Measurements from ENCODE around the gene PLD1.
A peak's percentile ranks its signal among the peaks of the same experiment; 100 is the strongest.

PLD1 gene

DNA sequence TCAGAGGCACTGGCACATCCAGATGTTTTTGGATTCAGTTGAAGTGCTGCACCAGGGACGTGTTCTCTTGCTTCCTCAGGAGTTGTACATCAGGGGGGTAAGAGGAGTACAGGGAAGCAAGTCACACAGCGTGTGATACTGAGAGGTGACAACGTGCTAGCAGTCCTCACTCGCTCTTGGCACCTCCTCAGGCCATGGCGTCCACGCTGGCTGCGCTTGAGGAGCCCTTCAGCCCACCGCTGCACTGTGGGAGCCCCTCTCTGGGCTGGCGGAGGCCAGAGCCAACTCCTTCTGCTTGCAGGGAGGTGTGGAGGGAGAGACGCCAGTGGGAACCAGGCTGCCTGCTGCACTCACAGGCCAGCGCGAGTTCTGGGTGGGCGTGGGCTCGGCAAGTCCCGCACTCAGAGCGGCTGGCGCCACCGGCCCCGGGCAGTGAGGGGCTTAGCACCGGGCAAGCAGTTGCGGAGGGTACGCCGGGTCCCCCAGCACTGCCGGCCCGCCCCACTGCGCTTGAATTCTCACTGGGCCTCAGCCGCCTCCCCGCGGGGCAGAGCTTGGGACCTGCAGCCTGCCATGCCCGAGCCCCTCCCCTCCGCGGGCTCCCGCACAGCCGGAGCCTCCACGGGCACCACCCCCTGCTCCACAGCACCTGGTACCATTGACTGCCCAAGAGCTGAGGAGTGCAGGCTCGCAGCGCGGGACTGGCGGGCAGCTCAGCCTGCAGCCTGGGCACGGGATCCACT is 64.5 kb downstream of the PLD1 start:
- no peaks in the 10 kb centered on the region for H3K4me1 Mint-ChIP-seq
- peak; percentile 53 for ATAC-seq
- H3K27ac Mint-ChIP-seq, result no peak overlapping the region
- H3K27me3 Mint-ChIP-seq, result peaks cover 7% of the 10 kb centered on the region
- H3K9me3 Mint-ChIP-seq, result no peaks in the 10 kb centered on the region
- H3K36me3 Mint-ChIP-seq, result no peaks in the 10 kb centered on the region
- H3K4me3 Mint-ChIP-seq, result no peak overlapping the region

DNA sequence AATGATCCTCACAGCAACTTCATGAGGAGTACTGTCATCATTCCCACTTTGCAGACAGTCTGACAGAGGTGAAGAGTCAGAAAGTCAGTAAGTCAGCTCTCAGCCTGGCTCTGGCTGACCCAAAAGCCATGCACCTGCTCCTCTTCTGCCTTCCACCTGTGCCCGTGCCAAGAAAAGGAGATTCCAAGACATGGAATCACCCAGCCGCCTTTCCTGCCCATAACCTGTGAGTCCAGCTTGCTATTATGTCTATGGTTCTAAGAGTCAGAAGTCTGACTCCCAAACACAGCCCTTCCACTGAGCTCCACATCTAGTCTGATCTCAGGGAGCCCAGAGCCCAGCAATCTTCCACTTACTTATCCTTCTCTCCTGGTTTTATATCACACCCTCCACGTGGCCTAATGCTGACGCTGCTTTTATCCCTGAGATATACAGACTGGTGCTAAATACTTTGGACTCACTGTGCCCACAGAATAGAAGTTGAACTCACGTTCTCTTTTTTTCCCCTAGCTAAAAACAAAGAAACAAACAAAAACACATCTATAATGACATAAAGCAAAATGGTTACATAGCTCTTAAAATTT is 66.0 kb downstream of the PLD1 start:
- ATAC-seq, result no peak
- no peaks in the 10 kb centered on the region for H3K36me3 Mint-ChIP-seq
- H3K9me3 Mint-ChIP-seq, result no peaks in the 10 kb centered on the region
- no peak overlapping the region for H3K4me3 Mint-ChIP-seq
- H3K27me3 Mint-ChIP-seq, result no peaks in the 10 kb centered on the region
- H3K4me1 Mint-ChIP-seq, result no peaks in the 10 kb centered on the region
- no peak overlapping the region for H3K27ac Mint-ChIP-seq

DNA sequence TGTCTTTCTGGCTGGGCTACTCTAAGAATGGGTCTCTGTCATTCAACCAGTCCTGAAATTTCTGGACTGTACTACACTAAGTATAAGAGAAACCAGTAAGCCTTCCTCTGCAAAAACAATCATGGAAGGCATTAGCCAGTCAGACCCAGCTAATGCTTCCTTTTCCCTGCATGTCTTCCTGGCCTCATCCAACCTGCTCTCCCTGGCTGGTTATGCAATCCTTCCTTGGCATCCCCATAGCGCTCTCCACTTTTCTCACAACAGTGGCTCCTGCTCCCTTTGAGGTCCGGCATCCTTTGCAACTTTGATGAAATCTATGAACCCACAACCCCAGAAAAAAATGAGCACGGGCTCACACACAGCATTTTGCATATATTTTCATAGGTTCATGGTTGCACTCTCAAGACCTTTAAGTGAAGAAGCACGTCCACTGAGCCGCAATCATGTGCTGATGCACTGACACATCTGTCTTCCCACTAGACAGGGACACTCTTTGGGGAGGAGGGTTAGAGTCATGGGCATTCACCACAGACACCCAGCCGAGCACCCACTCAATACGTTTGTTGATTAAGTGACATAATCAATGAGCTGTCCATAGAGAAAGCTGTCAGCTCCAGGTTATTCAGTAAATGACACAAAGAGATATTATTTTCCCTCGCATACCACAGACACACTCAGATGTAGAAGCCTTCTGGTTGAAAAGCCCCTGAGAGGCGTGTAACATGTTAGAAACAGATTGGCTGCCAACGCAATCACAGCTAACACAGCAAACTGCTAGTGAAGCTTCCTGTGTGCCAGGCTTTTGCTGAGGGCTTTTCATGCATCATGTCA is 66.7 kb downstream of the PLD1 start:
- ATAC-seq, result no peak
- H3K36me3 Mint-ChIP-seq, result no peaks in the 10 kb centered on the region
- H3K4me3 Mint-ChIP-seq, result no peak overlapping the region
- no peaks in the 10 kb centered on the region for H3K4me1 Mint-ChIP-seq
- no peaks in the 10 kb centered on the region for H3K27me3 Mint-ChIP-seq
- no peaks in the 10 kb centered on the region for H3K9me3 Mint-ChIP-seq
- no peak overlapping the region for H3K27ac Mint-ChIP-seq

DNA sequence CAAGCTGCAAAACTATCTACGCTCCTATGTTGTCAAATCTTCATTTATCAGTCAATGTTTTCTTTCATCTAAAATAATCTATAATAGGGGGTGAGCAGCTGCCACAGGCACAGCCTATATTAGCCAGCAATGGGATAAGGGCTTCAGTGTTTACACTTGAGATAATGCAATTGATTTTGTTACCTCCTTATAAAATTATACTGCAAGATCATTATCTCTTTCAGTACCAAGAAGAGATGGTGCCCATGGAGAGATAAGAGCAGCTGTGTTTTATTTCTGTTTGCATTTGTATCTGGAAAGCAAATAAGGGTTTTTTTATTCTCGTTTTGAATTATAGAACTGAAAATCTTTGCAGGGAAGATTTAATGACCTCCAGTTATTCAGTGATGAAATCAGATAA is 68.9 kb downstream of the PLD1 start:
- Mint-ChIP-seq H3K36me3 (no peaks in the 10 kb centered on the region), H3K4me3 (no peak overlapping the region), H3K27ac (no peak overlapping the region), H3K4me1 (no peaks in the 10 kb centered on the region), H3K9me3 (no peaks in the 10 kb centered on the region), H3K27me3 (no peaks in the 10 kb centered on the region)
- ATAC-seq, result no peak

DNA sequence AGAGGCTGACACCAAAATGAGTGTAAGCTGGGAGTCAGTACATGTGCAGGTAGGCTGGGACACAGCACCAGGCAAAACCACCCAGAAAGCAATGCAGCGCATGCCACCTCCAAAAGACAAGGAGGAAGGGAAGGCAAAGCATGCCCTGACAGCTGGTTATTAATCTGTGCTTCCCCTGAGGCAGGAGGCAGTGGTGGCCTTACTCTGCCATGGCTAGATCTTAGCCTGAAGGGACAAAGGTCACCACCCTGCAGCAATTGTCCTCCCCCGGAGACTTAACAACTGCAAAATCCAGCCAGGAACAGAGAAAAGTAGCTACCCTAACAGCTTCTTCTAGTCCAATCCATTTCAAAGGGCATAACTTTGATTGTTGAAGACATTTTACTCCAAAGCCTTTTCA is 73.7 kb downstream of the PLD1 start:
- H3K9me3 Mint-ChIP-seq, result no peaks in the 10 kb centered on the region
- no peak for ATAC-seq
- H3K27me3 Mint-ChIP-seq, result no peaks in the 10 kb centered on the region
- H3K27ac Mint-ChIP-seq, result no peak overlapping the region
- no peaks in the 10 kb centered on the region for H3K36me3 Mint-ChIP-seq
- H3K4me1 Mint-ChIP-seq, result no peaks in the 10 kb centered on the region
- H3K4me3 Mint-ChIP-seq, result no peak overlapping the region

DNA sequence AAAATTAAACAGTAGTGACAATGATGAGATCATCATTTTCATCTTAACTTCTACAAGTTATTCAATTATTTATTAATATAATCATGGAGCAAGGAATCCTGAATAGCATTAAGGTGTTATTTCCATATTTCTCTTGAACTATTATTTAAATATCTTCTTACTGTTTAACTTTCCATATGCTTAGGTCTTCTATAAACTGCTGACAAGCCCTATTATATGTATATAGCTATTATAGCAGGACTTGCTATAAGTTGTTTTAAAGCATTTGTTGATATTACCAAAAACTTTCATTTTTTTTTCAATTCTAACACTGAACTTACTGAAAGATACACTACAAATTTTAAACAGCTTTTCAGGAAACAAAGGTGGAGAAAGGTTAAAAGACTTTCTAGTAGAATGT is 76.7 kb downstream of the PLD1 start:
- Mint-ChIP-seq H3K4me1 (no peaks in the 10 kb centered on the region), H3K36me3 (no peaks in the 10 kb centered on the region), H3K27me3 (no peaks in the 10 kb centered on the region), H3K9me3 (no peaks in the 10 kb centered on the region), H3K4me3 (no peak overlapping the region), H3K27ac (no peak overlapping the region)
- ATAC-seq, result no peak

DNA sequence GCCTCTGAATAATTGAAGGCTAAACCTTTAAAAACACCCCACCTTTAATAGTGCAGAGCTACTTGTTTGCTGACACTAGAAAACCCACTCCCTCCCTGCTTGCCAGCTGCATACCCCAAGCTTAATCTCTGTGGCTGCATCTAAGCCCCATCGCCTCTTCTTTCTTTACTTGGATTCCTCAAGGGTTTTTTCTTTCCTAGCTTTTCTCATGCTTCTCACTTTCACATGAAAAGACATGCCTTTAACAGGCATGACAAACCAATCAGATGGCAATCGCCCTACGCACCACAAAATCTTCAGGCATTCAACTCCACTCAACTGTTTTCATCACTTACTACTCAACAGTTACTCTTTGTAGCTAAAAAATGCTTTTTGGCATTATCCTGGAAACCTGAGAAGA is 77.5 kb downstream of the PLD1 start:
- Mint-ChIP-seq H3K4me1 (no peaks in the 10 kb centered on the region), H3K36me3 (no peaks in the 10 kb centered on the region), H3K9me3 (no peaks in the 10 kb centered on the region), H3K4me3 (no peak overlapping the region), H3K27ac (no peak overlapping the region), H3K27me3 (no peaks in the 10 kb centered on the region)
- ATAC-seq, result peak; percentile 7

DNA sequence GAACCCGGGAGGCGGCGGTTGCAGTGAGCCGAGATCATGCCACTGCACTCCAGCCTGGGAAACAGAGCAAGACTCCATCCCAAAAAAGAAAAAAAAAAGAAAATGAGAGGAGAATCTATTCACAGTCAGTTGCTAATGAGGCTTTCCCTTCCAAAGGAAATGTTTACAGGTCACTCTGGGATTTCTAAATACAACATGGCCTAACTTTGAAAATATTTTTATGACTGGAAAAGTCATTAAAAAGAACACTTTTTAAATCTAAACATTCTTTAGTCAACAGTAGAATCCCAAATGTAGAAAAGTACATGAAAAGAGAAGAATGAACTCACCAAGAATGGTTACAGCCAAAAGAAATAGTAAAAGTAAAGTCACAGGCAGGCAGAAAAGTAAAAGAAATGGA is 78.6 kb downstream of the PLD1 start:
- H3K36me3 Mint-ChIP-seq, result no peaks in the 10 kb centered on the region
- H3K27ac Mint-ChIP-seq, result no peak overlapping the region
- no peaks in the 10 kb centered on the region for H3K4me1 Mint-ChIP-seq
- H3K4me3 Mint-ChIP-seq, result no peak overlapping the region
- no peaks in the 10 kb centered on the region for H3K27me3 Mint-ChIP-seq
- no peak for ATAC-seq
- no peaks in the 10 kb centered on the region for H3K9me3 Mint-ChIP-seq

DNA sequence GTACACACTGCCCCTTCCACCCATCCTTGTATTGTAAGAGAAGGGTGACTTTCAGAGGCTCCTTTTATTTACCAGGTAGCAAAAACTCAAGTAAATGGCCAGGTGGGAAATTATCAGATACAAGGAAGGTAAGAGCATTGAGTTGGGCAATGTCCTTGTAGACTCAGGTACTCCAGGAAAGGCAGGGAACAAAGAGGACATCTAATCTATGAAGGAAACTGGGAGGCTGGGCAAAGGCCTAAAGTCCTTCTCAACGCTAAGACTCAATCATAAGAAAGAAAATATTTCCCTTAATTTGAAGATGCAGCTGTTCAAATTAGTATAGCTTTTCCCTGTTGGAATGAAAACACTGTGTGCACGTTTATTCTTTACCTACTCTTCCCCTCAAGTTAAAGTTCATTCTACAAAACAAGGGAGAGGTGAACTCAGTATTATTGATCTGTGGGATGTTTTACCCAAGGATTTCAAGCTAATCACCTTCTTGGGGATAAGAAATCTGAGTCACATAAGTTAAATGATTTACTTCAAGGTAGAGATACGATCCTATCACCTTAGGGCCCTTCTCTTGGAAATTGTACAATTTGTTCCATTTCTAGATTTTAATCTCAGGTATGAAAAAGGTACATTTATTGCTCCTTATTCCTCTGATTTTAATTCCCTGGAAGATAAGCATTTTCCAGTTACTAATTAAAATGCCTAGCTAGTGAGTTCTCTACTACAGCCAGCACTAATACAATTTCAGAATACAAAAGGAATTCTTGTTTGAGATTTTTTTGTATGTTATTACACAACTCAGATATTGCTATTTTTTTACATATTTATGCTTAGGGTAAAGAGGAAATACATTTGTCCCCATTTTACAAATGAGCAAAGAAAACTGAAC is 80.6 kb downstream of the PLD1 start:
- no peak overlapping the region for H3K4me3 Mint-ChIP-seq
- no peaks in the 10 kb centered on the region for H3K27me3 Mint-ChIP-seq
- no peaks in the 10 kb centered on the region for H3K9me3 Mint-ChIP-seq
- no peaks in the 10 kb centered on the region for H3K36me3 Mint-ChIP-seq
- H3K27ac Mint-ChIP-seq, result no peak overlapping the region
- H3K4me1 Mint-ChIP-seq, result no peaks in the 10 kb centered on the region
- no peak for ATAC-seq

DNA sequence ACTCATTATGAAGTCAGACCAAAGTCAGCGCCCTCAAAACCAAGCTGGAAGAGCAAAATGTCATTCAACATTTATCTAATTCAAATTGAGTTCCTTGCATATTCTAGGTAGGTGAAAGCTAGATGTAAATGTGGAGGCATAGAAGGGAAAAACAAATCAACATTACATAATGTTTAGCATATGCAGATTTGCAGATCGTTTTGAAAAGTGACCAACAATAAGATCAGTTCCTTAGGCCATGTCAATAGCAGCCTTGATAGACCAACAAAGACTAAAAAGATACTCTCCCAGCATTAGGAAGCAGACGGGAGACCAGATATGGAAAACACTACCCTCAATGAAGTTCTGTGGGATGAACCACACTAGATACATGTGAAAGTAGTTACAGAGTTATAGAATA is 83.0 kb downstream of the PLD1 start:
- no peak for ATAC-seq
- H3K4me3 Mint-ChIP-seq, result no peak overlapping the region
- H3K9me3 Mint-ChIP-seq, result no peaks in the 10 kb centered on the region
- no peaks in the 10 kb centered on the region for H3K36me3 Mint-ChIP-seq
- no peaks in the 10 kb centered on the region for H3K27me3 Mint-ChIP-seq
- H3K4me1 Mint-ChIP-seq, result no peaks in the 10 kb centered on the region
- no peak overlapping the region for H3K27ac Mint-ChIP-seq

DNA sequence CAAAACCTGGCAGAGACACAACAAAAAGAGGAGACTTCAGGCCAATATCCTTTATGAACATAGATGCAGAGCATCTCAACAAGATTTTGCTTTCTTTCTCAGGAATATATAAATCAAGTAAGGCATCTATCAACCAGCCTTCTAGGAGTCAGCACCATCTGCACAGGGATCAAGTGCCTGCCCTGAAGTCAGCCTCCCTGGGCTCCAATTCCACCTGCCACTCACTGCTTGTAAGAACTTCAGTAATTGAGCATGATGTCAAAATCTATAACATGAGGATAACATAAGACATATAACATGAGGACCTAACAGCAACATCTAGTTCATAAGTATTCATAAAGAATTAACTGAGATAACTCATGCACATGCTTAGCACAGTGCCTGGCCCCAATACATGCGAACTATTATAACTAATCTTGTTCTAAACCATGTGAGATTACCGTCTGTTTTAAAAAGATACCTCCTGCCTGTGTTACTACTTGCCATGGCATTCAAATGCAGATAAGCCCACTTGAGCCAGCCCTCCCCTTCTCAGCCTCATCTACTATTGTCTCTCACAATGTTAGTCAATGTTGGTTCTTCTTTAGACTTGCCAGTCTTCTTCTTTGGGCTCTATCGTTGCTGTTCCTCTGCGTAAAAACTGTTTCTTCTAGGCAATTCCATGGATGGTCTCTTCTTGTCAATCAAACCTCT is 91.6 kb downstream of the PLD1 start:
- Mint-ChIP-seq H3K9me3 (peaks cover 5% of the 10 kb centered on the region), H3K27me3 (no peaks in the 10 kb centered on the region), H3K36me3 (no peaks in the 10 kb centered on the region), H3K4me1 (no peaks in the 10 kb centered on the region), H3K27ac (no peak overlapping the region), H3K4me3 (no peak overlapping the region)
- no peak for ATAC-seq

DNA sequence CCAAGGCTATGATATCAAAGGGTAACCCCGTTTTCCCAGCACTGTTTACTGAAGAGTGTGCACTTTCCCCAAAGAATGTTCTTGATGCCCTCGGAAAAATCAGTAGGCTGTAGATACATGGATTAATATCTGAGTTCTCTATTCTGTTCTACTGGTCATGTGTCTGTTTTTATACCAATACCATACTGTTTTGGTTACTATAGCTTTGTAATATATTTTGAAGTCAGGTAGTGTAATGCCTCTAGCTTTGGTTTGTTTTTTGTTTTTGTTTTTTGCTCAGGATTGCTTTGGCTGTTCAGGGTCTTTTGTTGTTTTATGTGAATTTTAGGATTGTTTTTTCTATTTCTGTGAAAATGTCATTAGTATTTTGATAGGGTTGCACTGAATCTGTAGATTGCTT is 95.1 kb downstream of the PLD1 start:
- Mint-ChIP-seq H3K4me3 (no peak overlapping the region), H3K4me1 (no peaks in the 10 kb centered on the region), H3K27ac (no peak overlapping the region), H3K9me3 (peaks cover 5% of the 10 kb centered on the region), H3K27me3 (no peaks in the 10 kb centered on the region), H3K36me3 (no peaks in the 10 kb centered on the region)
- no peak for ATAC-seq

DNA sequence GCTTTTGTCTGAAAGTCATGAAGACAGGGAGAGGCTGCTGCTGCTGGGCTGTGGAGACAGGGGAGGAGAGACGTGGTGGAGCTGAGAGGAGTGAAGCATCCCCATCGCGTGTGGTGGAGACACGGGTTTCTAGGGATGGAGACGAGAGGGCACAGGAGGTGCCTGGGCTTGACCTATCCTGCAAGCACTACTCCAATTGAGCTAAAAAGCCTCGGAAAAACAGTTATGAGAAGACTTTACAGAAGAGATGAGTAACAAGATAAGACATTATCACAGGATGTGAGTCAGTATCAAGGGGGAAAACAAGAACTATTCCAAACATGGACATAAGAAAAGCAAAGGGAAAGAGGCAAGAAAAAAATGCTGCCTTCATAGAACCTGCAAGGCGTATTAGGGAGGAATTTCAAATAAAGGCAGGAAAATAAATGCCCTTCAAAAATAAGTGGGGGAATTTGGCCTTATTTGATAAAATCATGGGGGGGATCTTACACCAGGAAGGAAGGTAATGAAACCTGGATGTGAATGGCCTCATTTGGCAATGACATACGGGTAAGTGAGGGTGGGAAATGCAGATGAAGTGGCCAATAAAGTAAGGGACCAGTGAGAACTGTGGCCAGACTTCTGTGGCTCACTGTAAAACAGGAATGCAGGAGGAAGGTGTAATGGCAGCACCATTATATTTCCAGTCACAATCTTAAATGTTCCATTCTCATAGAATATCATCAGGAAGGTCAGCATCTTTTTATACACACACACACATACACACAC is 97.9 kb downstream of the PLD1 start:
- Mint-ChIP-seq H3K27me3 (no peaks in the 10 kb centered on the region), H3K4me1 (no peaks in the 10 kb centered on the region), H3K36me3 (no peaks in the 10 kb centered on the region), H3K4me3 (no peak overlapping the region), H3K27ac (no peak overlapping the region), H3K9me3 (peaks cover 5% of the 10 kb centered on the region)
- no peak for ATAC-seq

DNA sequence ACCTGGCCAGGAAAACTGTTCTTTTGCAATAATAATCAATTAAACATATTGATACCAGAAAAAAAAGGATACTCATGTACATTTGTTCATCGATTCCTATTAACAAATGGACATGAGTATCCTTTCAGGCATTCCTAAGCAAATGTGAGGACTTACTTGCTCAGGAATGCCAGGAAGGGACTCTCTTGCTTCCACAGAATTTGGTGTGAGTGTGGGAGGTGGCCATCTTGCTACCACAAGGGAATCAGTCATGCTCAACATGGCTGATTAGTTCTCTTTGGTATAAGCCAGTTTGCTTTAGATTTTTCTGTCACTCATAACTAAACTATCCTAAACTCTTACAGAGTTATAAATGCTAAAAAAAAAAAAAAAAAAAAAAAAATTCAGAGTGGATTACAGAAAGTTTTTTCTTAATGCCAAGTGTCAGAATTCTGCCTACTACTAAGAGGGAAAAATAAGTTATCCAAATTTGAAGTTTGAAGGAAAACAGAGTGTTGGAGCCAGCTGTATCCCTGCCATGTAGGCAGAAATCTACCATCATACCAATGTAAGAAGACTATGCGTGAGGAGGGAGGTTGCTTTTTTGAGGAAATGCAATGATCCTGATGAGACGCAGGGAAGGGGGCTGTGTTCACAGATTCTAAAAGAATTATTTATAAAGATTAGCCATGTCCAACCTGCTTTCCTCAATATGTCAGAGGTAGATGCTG is 98.7 kb downstream of the PLD1 start:
- no peaks in the 10 kb centered on the region for H3K36me3 Mint-ChIP-seq
- H3K27ac Mint-ChIP-seq, result no peak overlapping the region
- no peaks in the 10 kb centered on the region for H3K27me3 Mint-ChIP-seq
- peaks cover 5% of the 10 kb centered on the region for H3K9me3 Mint-ChIP-seq
- ATAC-seq, result no peak
- no peaks in the 10 kb centered on the region for H3K4me1 Mint-ChIP-seq
- H3K4me3 Mint-ChIP-seq, result no peak overlapping the region
